ENCODE measurements around the gene RAB6D.
"Not testable (repeated sequence)": the region's sequence is repeated elsewhere in the genome, so short reads cannot be mapped to it uniquely, and the experiment has no call there.

RAB6D gene

GRCh38 chr2:131368493-131369066 lies 4.6 kb upstream of the RAB6D start:
- not testable (repeated sequence) for H3K4me3 ChIP-seq, H3K27ac ChIP-seq

GRCh38 chr2:131367352-131367751 lies 3.4 kb upstream of the RAB6D start:
- Histone ChIP-seq H3K4me3 (no peak overlapping the region), H3K27ac (no peak overlapping the region)

- no peak overlapping the region for H3K27ac ChIP-seq
- no peak overlapping the region for H3K4me3 ChIP-seq
These were observed 2.7 kb upstream of the RAB6D start for GRCh38 chr2:131366643-131367042.

GRCh38 chr2:131365452-131365851 lies 1.5 kb upstream of the RAB6D start:
- H3K27ac ChIP-seq, result no peak overlapping the region
- no peak overlapping the region for H3K4me3 ChIP-seq

- H3K27ac ChIP-seq, H3K4me3 ChIP-seq: not testable (repeated sequence)
These were observed 755 bp downstream of the RAB6D start for GRCh38 chr2:131363213-131363612.

- H3K4me3 ChIP-seq, H3K27ac ChIP-seq: not testable (repeated sequence)
These were observed 2.2 kb downstream of the RAB6D start for GRCh38 chr2:131361773-131362172.

GRCh38 chr2:131353167-131353697 lies 10.7 kb downstream of the RAB6D start:
- not testable (repeated sequence) for H3K27ac ChIP-seq, H3K4me3 ChIP-seq

- no peak overlapping the region for H3K4me3 ChIP-seq
- H3K27ac ChIP-seq, result no peak overlapping the region
These were observed 14.9 kb downstream of the RAB6D start for GRCh38 chr2:131349021-131349420.

GRCh38 chr2:131347035-131347434 lies 16.9 kb downstream of the RAB6D start:
- H3K27ac ChIP-seq, H3K4me3 ChIP-seq: not testable (repeated sequence)

GRCh38 chr2:131339307-131339706 lies 24.7 kb downstream of the RAB6D start:
- H3K4me3 ChIP-seq, H3K27ac ChIP-seq: not testable (repeated sequence)

GRCh38 chr2:131335319-131335718 lies 28.6 kb downstream of the RAB6D start:
- not testable (repeated sequence) for H3K4me3 ChIP-seq, H3K27ac ChIP-seq

GRCh38 chr2:131332709-131333108 lies 31.3 kb downstream of the RAB6D start:
- H3K27ac ChIP-seq, H3K4me3 ChIP-seq: not testable (repeated sequence)

GRCh38 chr2:131331000-131331399 lies 33.0 kb downstream of the RAB6D start:
- H3K4me3 ChIP-seq, H3K27ac ChIP-seq: not testable (repeated sequence)

- Histone ChIP-seq H3K4me3 (no peak overlapping the region), H3K27ac (no peak overlapping the region)
These were observed 41.8 kb downstream of the RAB6D start for GRCh38 chr2:131322209-131322608.

- H3K4me3 ChIP-seq, H3K27ac ChIP-seq: not testable (repeated sequence)
These were observed 42.6 kb downstream of the RAB6D start for GRCh38 chr2:131321344-131321743.

GRCh38 chr2:131311001-131311400 lies 53.0 kb downstream of the RAB6D start:
- H3K27ac ChIP-seq, H3K4me3 ChIP-seq: not testable (repeated sequence)
